ENCODE results near the gene IRAK3. TPM values are rescaled to one million over a fixed set of nuclear protein-coding genes. Genes with fewer than 3 reads are reported as not detected.

The IRAK3 gene
- total RNA-seq, 1 donor from 2014 or later, result 4.1 TPM

DNA sequence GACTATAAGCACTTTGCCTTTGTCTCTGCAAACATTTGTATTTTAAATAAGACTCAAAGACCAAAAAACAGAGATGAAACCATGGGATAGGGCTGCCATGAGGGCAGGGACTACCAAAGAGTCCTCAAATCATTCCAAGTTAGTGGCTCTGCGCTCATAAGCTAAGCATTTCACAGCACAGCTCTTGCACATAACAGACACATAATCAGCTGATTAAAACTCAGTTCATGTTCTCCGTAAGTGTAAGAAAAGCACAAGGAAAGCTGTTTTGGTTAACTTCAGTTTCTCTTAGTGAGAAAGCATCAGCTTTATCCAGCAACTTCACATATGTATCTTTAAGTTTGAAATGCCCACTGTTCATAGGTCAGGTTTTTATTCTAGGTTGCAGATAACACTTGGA, 54.9 kb downstream of the IRAK3 start:
- FAIRE-seq, result no peak
- DNase-seq (ENCODE audit: low spot score in 2 of 2), result no peak

DNA sequence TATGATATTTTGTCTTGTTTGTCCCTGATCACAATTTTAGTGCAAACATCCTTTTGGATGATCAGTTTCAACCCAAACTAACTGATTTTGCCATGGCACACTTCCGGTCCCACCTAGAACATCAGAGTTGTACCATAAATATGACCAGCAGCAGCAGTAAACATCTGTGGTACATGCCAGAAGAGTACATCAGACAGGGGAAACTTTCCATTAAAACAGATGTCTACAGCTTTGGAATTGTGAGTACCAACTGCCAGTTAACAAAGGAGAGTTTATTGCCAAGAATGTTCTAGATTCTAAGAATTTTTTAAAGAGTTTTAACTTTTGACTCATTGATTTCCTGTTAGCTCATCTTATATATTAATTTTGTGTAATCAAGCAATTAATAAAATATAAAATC, 55.4 kb downstream of the IRAK3 start:
- no peak for DNase-seq (ENCODE audit: low spot score in 2 of 2)
- no peak for FAIRE-seq

DNA sequence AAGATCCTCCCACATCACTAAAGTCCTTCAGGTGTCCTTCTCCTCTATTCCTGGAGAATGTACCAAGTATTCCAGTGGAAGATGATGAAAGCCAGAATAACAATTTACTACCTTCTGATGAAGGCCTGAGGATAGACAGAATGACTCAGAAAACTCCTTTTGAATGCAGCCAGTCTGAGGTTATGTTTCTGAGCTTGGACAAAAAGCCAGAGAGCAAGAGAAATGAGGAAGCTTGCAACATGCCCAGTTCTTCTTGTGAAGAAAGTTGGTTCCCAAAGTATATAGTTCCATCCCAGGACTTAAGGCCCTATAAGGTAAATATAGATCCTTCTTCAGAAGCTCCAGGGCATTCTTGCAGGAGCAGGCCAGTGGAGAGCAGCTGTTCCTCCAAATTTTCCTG, 58.7 kb downstream of the IRAK3 start:
- FAIRE-seq (no peak), DNase-seq (ENCODE audit: low spot score in 2 of 2) (no peak)

DNA sequence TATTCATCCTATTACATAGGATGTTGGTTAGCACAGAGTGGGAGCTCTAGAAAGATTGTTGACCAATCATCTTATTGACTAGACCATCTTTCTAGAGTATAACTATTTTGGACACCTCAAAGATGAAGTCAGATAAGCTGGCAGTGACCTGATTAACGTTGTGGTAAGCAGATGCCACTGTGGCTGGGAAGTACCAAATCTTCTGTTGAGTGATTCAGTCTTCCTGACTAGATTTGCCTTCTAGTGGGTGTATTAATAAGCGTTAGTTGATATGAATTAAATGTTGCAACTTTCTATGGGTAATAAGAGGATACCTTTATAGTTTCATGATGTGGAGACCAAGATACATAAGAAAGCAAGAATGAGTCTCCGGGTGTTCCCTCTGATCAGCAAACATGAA, 62.0 kb downstream of the IRAK3 start:
- FAIRE-seq, result no peak
- DNase-seq (ENCODE audit: low spot score in 2 of 2), result no peak

DNA sequence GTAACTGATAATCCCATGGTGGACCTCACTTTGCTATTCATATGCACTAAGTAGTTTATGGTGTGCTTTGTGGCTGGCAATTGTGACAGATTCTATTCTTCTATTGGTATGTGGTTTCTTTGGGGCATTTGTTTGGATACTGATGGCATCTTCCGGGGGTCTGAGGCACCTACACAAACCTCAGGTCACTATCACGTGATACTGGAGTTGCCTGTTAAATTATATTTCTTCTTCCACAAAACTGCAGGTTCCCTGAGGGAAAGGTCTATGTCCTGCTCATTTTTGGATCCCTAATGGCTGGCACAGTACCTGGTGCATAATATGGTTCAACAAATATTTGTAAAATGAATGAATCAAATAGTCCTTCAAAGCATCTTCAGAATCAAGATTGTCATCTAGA, 63.8 kb downstream of the IRAK3 start:
- FAIRE-seq, result no peak
- DNase-seq (ENCODE audit: low spot score in 2 of 2), result no peak

DNA sequence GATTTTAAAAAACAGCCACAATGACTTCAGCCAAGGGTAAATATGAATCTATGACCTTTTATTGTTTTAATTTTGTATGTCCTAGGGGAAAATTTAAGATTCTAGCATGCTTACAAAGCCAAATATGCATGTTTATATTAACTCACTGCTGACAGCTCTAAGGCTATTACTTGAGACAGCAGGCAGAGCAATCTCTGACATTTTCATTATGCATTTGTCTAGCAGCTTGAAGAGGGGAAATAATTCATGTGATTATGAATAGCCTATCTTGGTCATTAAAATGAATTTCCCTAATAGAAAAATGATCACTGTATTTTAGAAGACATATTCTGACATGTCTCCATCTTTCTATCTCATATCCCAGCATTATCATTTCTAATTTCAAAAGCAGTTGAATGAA, 66.7 kb downstream of the IRAK3 start:
- FAIRE-seq, result no peak
- no peak for DNase-seq (ENCODE audit: low spot score in 2 of 2)

DNA sequence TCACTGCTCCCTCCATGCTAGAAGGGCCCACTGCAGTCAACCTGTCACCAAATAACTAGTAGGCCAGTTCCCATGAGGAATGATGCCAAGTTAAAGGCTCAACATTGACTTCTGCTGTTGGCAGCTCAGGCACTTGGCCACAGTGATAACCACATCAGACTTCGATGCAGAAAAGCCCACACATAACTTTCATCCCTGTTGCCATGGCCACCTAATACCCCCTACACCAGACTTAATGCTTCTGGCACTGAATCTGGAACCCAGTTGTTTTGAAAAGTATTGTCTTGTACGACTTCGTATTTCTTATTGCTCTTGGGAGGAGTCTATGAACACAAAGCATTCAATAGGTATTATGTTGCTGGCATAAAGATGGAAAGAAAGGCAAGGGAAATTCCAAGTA, 69.0 kb downstream of the IRAK3 start:
- FAIRE-seq (no peak), DNase-seq (ENCODE audit: low spot score in 2 of 2) (no peak)

DNA sequence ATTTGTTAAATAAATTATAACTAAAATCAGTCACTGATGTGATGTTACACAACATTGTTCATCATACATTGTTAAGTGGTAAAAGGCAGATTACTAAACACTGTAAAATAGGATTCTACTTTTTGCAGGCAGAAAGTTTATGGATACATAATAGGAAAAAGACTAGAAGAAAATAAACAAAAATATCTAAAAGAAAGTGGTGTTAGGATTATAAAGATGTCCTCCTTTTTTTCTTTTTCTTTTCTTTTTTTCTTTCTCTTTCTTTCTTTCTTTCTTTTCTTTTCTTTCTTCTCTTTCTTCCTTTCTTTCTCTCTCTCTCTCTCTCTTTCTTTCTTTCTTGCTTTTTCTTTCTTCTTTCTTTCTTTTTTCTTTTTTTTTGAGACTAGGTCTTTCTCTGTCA, 73.7 kb downstream of the IRAK3 start:
- DNase-seq (ENCODE audit: low spot score in 2 of 2) (no peak), FAIRE-seq (no peak)

DNA sequence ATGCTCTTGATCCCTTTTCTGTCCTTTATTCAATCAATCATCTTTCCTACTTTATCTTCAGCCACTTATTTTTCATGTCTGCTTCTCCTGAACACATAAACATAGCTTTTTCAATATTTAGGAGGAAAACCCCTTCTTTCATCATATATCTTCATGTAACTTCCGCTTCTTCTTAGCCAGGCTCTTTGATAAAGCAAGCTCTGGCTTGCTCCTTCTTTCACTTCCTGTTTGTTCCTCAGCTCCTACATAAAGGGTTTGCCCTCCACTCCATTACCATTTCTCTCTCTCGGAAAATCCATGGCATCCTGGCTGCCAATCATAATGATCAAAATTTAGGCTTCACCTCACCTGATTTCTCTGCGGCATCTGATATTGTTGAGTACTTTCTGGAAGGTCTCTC, 79.5 kb downstream of the IRAK3 start:
- FAIRE-seq (no peak), DNase-seq (ENCODE audit: low spot score in 2 of 2) (no peak)

DNA sequence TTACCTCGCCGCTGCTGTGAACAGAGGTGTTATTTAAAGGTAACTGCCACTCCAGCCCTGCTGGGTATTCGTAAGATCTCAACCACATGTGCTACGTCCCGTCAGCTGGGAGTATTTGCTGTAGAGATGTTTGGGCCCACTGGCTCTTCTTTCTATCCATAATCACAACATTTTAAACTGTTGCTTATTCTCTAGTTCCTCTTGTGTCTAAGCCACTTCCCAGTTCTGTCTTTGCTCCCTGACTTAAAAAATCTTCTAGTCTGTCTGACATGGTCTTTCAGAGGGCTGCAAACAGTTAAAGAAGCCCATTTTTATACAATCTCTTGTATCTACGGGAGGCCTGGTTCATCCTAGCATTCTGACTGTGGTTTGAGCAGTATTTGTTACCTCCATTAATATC, 80.1 kb downstream of the IRAK3 start:
- no peak for FAIRE-seq
- no peak for DNase-seq (ENCODE audit: low spot score in 2 of 2)

DNA sequence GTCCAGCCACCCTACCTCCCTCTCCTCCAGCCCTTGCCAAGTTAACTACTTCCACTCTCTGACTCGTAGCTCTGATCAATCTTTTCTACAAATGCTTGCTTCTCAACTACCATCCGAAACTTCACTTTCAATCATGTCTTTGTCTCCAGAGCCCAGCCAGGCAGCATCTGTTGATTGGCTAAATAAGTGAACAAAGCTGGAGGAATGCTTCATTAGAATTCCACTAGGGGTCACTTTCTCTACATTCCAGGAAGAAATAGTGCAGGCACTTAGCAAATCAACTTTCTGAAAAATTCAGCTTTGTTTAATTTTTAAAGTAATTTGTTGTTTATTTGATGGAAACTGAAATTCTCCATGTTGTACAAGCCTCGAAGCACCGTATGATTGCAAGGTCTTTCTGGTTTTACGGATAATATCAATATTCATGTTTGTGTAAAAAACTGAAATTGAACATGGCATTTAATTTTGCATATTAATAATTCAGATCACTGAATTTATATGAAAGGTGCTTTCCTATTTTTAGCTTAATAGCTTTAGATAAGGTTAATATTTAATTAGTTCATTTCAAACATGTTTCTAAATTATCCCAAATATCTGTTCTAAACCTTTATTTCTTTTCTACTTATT, 80.9 kb downstream of the IRAK3 start:
- DNase-seq (ENCODE audit: low spot score in 2 of 2) (peak; percentile 4 to 40), FAIRE-seq (peak; percentile 70)

DNA sequence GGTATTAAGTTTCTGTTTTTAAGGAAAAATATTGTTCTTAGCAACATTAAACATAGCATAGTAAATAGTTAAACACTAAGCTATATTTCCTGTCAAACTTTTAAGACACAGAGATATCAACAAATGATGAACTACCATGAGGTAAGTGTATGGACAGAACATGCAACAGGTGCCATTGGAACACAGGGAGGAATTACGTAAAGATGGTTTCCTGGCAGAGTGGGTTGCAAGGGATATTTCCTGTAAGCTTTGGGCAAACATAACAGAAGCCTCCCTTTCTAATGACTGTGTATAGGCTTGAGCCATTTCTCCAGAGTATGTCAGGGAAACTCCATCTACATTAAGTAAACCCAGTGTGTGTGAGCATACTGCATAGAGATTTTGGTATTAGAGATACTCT, 81.6 kb downstream of the IRAK3 start:
- FAIRE-seq (no peak), DNase-seq (ENCODE audit: low spot score in 2 of 2) (no peak)

DNA sequence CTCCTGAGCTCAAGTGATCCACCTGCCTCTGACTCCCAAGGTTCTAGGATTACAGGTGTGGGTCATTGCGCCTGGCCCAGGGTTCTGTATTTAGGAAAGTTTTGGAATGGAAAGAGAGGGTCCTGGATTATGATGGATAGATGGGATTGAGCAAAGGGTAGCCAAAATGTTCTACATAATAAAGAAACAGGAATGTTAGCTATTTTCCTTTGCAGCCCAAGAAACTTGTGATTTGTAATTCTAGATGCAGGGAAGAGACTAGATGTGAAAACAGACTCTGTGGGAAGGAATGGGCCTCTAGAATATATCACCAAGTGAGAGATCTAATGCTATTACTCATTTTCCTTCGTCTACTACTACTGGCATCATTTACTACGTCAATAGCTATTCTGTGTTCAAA, 83.6 kb downstream of the IRAK3 start:
- no peak for DNase-seq (ENCODE audit: low spot score in 2 of 2)
- no peak for FAIRE-seq

DNA sequence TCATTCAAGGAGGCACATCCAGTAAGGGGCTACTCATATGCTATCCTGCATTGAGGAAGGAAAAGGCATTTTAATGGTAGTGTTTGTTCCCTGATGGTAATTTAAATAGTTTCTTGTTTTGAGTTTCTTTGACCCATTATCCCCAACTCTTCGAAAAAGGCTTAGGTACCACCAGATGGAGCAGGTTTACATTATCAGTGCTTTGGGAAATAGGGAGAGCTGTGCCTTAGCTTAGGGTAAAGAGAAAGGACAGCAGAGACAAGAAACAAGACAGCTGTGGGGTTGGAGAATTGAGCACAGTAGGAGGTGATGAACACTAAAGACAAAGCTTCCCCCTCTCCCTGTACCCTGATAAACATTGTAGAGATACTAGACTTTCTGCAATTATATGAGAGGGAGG, 84.1 kb downstream of the IRAK3 start:
- no peak for DNase-seq (ENCODE audit: low spot score in 2 of 2)
- FAIRE-seq, result no peak

DNA sequence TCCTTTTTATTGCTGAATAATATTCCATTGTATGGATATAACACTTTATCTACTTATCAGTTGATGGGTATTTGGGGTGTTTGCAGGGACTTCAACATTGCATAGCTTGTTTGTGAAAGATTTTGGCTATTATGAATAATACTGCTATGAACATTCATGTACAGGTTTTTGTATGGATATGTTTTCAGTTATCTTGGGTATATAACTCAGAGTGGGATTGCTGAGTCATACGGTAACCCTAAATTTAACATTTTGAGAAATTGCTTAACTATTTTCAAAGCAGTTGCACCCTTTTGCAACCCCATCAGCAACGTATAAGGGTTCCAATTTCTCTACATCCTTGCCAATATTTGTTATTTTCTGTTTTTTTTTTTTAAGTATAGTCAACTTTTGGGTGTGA, 86.0 kb downstream of the IRAK3 start:
- no peak for FAIRE-seq

DNA sequence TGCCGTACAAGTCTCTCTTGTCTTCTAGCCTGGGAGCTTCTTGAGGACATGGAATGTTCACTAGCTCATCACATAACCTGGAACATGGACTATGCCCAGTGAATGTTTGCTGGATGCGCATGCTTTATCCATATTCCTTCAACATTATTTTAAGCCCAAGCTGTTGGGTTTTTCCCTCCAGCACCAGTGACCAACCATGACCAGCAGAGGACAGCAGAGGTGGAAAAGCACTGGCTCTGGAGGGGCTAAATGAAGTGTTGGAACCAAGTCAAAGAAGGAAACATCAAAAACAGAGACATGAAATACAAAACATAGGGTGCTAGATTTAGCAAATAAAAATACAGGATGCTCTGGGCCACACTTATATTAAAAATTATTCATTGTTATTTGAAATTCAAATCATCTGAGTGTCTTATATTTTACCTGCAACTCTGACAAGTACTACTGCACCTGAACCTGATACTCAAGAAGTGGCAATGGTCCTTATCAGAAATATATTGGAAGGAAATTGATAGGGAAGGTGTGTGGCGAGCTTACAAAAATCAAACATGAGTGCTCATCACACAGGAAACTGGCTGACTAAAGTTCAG, 90.2 kb downstream of the IRAK3 start:
- DNase-seq (ENCODE audit: low spot score in 2 of 2), result peak in 1 of 2 donors; percentile 10
- FAIRE-seq, result no peak

More for the DNA sequence above, 86.0 kb downstream of the IRAK3 start:
- DNase-seq (ENCODE audit: low spot score in 2 of 2), result no peak

DNA sequence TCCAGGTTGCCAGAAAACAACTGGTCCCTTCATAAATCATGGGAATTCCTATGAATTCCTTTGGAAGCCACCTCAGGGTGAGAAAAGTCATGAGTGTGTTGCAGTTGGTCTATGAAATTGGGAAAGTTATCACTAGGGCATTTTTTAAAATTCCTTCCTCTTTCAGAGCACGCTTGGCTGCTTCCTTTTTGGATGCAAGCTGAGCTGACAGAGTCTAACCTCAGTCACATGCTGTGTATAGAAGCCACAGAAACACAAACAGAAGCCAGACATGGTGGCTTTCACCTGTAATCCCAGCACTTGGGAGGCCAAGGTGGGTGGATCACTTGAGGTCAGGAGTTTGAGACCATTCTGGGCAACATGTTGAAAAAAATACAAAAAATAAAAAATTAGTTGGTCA, 91.5 kb downstream of the IRAK3 start:
- DNase-seq (ENCODE audit: low spot score in 2 of 2) (no peak), FAIRE-seq (no peak)

DNA sequence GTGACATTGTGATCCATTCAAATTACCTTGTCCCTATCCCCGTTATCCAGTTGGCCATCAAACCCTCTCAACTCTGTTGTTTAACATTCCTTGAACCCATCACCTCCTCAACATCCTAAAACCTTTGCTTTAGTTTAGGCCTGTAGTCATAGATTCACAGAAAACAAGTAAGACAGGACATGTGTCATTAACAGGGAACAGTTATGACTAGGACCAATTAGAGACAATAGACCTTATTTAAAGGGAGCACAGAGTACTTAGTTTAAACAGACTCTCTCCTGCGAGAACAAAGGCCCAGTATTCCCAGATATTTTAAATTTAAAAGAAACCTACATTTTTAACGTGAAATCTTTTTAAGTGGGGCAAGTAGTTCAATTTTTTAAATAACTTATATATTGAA, 93.2 kb downstream of the IRAK3 start:
- DNase-seq (ENCODE audit: low spot score in 2 of 2), result no peak
- no peak for FAIRE-seq

DNA sequence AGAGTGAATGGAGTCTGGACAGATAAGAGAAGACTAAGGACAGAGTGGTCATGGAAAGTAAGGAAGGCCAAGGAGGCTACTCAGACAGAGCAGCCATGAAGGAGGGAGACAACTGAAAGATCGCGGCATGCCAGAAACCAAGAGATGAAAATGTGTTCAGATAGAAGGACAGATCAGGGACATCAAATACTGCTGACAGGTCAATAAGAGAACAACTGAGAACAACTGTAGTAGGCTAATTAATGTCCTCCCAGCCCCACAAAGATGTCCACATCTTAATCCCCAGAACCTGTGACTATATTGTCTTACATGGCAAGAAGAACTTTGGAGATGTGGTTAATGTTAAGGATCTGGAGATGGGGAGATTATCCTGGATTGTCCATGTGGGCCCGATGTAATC, 98.3 kb downstream of the IRAK3 start:
- DNase-seq (ENCODE audit: low spot score in 2 of 2) (no peak), FAIRE-seq (no peak)

DNA sequence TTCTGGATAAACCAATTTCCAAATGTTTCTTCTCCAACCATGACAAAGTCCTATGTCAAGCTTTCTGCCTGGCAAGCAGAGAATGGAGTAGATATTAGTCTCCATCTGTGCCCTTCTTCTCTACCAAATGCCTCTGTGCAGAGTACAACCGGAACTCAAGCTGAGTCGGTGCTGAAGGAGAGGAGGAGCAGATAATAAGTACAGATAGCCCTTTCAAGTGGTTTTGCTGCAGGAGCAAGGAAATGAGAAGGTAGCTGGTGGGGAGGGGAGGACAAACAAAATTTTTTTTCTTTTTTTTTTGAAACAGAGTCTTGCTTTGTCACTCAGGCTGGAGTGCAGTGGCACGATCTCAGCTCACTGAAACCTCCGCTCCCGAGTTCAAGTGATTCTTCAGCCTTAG, 99.1 kb downstream of the IRAK3 start:
- no peak for FAIRE-seq
- DNase-seq (ENCODE audit: low spot score in 2 of 2), result no peak

DNA sequence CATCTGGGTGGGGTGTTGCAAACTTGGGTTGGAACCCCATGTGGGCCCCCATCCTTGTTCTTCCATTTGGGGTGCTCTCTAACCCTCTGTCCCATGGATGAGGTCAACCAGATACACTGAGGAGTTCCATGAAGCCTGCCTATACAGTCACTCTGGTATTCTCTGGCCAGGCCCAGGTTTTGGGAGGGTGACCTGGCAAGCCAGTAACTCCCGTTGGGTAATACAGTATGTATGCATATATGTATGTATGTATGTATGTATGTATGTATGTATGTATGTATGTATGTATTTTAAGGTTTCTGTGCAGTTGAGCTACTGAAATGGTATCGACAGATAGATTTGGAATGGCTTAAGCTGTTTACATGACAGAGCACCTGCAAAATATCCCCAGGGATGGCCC, 100.5 kb downstream of the IRAK3 start:
- no peak for FAIRE-seq

DNA sequence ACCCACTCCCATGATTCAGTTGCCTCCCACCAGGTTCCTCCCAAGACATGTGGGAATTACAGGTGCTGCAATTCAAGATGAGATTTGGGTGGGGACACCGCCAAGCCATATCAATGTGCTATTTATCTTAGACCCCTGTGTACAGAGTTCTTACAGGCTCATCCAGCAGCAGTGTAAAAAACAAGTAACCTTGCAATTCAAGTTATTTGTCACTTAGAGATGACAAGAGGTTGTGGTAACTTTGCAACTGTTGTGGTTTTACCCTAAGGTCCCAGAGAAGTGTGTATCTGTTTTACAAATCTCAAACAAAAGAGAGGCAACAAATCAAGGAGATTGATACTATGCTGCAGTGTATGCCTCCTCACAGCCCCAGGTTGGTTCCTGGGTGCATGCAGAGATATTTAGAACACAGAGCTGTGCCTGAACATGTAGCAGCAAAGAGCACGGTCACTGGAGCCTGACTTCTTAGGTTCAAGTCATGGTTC, 101.7 kb downstream of the IRAK3 start:
- FAIRE-seq (no peak), DNase-seq (ENCODE audit: low spot score in 2 of 2) (no peak)

More for the DNA sequence above, 100.5 kb downstream of the IRAK3 start:
- DNase-seq (ENCODE audit: low spot score in 2 of 2), result no peak
